Measurements from ENCODE around the gene CD58.

DNA sequence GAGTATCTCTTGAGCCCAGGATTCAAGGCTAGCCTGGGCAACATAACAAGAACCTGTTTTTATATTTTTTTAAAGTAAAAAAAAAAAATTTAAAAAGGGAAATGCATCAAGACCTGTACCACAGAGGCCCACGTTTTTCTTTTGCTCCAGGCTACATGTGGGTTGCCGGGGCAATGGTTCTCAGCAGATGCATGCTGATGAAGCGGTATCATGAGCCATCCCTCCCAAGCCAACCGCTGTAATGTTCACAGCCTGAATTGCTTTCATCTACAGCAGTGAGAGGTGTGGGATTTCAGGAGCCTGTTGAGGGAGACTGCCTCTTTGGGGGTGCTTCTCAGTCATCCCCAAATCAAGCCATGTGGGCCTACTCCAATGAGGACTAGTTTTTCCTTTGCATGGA is 60.5 kb downstream of the CD58 start:
- TF ChIP-seq, protein P1, sequence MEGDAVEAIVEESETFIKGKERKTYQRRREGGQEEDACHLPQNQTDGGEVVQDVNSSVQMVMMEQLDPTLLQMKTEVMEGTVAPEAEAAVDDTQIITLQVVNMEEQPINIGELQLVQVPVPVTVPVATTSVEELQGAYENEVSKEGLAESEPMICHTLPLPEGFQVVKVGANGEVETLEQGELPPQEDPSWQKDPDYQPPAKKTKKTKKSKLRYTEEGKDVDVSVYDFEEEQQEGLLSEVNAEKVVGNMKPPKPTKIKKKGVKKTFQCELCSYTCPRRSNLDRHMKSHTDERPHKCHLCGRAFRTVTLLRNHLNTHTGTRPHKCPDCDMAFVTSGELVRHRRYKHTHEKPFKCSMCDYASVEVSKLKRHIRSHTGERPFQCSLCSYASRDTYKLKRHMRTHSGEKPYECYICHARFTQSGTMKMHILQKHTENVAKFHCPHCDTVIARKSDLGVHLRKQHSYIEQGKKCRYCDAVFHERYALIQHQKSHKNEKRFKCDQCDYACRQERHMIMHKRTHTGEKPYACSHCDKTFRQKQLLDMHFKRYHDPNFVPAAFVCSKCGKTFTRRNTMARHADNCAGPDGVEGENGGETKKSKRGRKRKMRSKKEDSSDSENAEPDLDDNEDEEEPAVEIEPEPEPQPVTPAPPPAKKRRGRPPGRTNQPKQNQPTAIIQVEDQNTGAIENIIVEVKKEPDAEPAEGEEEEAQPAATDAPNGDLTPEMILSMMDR (IDR thresholded peaks at IDR 0.05) = no peak
- TF ChIP-seq POLR2A (IDR thresholded peaks at IDR 0.05) = no peak

Measured in adrenal gland (tissue), 5 donors.